ENCODE measurements around the gene PTCH1.

PTCH1 gene

DNA sequence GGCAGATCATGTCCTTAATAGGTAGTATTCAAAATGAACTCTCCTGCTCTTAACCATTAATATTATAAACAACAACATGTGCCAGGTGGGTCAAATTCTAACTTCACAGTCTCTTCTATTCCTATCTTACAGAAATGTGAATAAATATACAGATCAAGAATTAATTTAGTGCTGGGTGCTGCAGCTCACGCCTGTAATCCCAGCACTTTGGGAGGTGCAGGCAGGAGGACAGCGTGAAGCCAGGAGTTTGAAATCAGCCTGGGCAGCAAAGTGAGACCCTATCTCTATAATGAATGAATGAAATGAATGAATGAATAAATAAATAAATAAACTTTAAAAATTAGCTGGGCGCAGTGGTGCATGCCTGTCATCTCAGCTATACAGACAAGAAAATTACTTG lies 34.1 kb downstream of the PTCH1 start:
- Histone ChIP-seq H3K27me3 (ENCODE audit: control insufficient read depth, insufficient read depth, low read length) (no peaks in the 10 kb centered on the region), H3K4me1 (ENCODE audit: control insufficient read depth, insufficient read depth, low read length) (peaks cover 51% of the 10 kb centered on the region), H3K9ac (ENCODE audit: low read length) (no peak overlapping the region), H3K36me3 (ENCODE audit: control insufficient read depth, insufficient read depth, low read length) (peaks cover 48% of the 10 kb centered on the region), H3K4me3 (ENCODE audit: low read depth, low read length) (no peak overlapping the region), H3K27ac (ENCODE audit: low read depth, low read length) (no peak overlapping the region), H3K9me3 (ENCODE audit: control insufficient read depth, insufficient read depth, low read depth, low read length) (no peaks in the 10 kb centered on the region)

DNA sequence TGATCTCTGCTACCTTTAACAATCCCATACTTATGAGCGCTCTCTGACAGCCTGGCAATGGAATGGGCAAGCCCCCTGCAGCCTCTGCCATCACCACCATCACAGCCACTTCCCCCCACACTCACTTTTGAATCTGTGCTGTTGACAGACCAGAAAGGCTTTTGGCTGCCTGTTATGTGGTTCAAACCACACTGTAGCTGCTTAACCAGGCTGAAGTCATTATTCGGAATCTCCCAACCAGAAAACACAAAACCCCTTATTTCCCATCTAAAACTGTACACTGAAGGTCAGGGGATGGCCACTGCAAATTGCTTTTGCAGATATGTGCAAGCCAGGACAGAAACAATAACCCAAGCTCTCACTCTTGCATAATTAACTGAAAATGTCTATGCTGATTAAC lies 35.8 kb downstream of the PTCH1 start:
- Histone ChIP-seq H3K4me3 (ENCODE audit: low read depth, low read length) (no peak overlapping the region), H3K9me3 (ENCODE audit: control insufficient read depth, insufficient read depth, low read depth, low read length) (no peaks in the 10 kb centered on the region), H3K27me3 (ENCODE audit: control insufficient read depth, insufficient read depth, low read length) (no peaks in the 10 kb centered on the region), H3K4me1 (ENCODE audit: control insufficient read depth, insufficient read depth, low read length) (peaks cover 54% of the 10 kb centered on the region), H3K36me3 (ENCODE audit: control insufficient read depth, insufficient read depth, low read length) (peaks cover 62% of the 10 kb centered on the region), H3K9ac (ENCODE audit: low read length) (peak overlapping the region; percentile 7), H3K27ac (ENCODE audit: low read depth, low read length) (peak overlapping the region; percentile 51; the same call in 1 of the 2 replicates)

DNA sequence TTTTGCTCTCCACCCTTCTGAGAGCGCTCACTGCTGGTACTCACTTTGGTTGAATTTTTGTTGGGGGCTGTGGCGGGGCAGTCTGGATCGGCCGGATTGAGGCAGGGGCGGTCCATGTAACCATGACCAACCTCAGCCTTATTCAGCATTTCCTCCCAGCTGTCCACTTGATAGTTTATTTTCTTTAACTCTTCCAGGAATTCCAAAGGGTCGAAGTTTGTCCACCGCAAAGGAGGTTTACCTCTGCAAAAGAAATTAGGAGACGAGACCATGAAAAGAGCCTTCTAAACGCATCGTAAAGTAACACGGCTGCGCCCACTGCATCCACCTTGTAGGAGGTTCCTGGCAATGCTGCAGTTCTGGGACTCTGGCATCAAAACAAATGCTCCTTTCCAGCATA lies 36.4 kb downstream of the PTCH1 start:
- Histone ChIP-seq H3K4me1 (ENCODE audit: control insufficient read depth, insufficient read depth, low read length) (peaks cover 54% of the 10 kb centered on the region), H3K27ac (ENCODE audit: low read depth, low read length) (no peak overlapping the region), H3K36me3 (ENCODE audit: control insufficient read depth, insufficient read depth, low read length) (peaks cover 65% of the 10 kb centered on the region), H3K9me3 (ENCODE audit: control insufficient read depth, insufficient read depth, low read depth, low read length) (no peaks in the 10 kb centered on the region), H3K27me3 (ENCODE audit: control insufficient read depth, insufficient read depth, low read length) (no peaks in the 10 kb centered on the region), H3K4me3 (ENCODE audit: low read depth, low read length) (no peak overlapping the region), H3K9ac (ENCODE audit: low read length) (no peak overlapping the region)

DNA sequence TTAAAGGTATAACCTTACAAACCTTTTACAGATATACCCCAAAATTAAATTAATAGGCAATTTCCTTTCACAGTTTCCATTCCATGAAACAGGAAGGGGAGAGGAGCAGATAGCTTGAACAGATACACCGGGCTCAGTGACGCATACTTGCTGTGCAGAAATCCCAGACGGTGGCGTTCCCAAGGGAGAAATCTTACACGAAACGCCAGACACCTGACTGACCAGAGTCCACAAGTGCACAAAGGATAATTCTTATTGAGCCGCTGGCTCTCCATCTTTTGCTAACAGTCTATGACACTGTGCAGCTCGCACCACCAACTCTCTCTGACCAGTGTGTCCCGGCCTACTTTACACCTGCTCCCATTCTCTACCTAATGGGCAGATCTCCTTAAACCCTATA lies 37.4 kb downstream of the PTCH1 start:
- H3K4me1 ChIP-seq (ENCODE audit: control insufficient read depth, insufficient read depth, low read length), result peaks cover 52% of the 10 kb centered on the region
- no peaks in the 10 kb centered on the region for H3K27me3 ChIP-seq (ENCODE audit: control insufficient read depth, insufficient read depth, low read length)
- H3K9ac ChIP-seq (ENCODE audit: low read length), result no peak overlapping the region
- H3K9me3 ChIP-seq (ENCODE audit: control insufficient read depth, insufficient read depth, low read depth, low read length), result no peaks in the 10 kb centered on the region
- no peak overlapping the region for H3K27ac ChIP-seq (ENCODE audit: low read depth, low read length)
- peaks cover 72% of the 10 kb centered on the region for H3K36me3 ChIP-seq (ENCODE audit: control insufficient read depth, insufficient read depth, low read length)
- no peak overlapping the region for H3K4me3 ChIP-seq (ENCODE audit: low read depth, low read length)

DNA sequence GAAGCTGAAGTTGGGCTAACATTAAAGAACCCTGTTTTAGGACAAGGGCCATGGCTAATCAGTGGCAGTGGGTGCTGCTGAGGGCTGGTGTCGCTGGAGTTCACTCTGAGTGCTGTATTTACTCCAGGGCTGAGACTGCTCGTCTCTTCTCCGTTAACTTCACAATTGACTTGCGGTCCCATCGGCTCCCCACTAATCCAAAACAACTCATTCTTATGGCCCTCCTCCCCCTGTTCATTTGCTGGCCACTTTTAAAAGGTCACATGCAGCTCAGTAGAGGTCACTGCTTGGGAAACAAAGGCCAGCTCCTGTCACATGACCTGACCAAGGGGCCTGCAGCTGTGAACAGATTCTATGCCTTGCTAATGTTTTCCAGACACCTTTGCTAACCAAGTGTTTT lies 38.4 kb downstream of the PTCH1 start:
- Histone ChIP-seq H3K4me3 (ENCODE audit: low read depth, low read length) (no peak overlapping the region), H3K36me3 (ENCODE audit: control insufficient read depth, insufficient read depth, low read length) (peaks cover 73% of the 10 kb centered on the region), H3K27me3 (ENCODE audit: control insufficient read depth, insufficient read depth, low read length) (no peaks in the 10 kb centered on the region), H3K27ac (ENCODE audit: low read depth, low read length) (0 out of 2 replicates have a peak overlapping the region, but pooled peaks have one; percentile 15), H3K9me3 (ENCODE audit: control insufficient read depth, insufficient read depth, low read depth, low read length) (no peaks in the 10 kb centered on the region), H3K9ac (ENCODE audit: low read length) (no peak overlapping the region), H3K4me1 (ENCODE audit: control insufficient read depth, insufficient read depth, low read length) (peaks cover 43% of the 10 kb centered on the region)

DNA sequence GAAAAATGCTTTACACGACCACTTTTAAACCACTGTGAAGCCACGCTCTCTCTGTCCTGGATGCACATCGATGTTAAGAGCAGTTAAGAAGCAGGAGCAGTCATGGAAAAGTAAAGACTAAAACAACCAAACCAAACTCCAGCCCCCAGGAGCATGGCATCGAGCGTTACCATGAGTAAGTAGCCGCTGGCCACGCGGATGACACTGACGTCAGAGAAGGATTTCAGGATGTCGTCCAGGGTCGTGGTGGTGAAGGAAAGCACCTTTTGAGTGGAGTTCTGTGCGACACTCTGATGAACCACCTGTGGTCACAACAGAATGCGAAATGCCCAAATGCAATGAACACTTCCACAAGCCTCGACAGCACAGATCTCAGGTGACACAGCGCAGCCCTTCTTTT lies 38.9 kb downstream of the PTCH1 start:
- Histone ChIP-seq H3K4me1 (ENCODE audit: control insufficient read depth, insufficient read depth, low read length) (peaks cover 41% of the 10 kb centered on the region), H3K9ac (ENCODE audit: low read length) (no peak overlapping the region), H3K27ac (ENCODE audit: low read depth, low read length) (no peak overlapping the region), H3K9me3 (ENCODE audit: control insufficient read depth, insufficient read depth, low read depth, low read length) (no peaks in the 10 kb centered on the region), H3K27me3 (ENCODE audit: control insufficient read depth, insufficient read depth, low read length) (no peaks in the 10 kb centered on the region), H3K4me3 (ENCODE audit: low read depth, low read length) (no peak overlapping the region), H3K36me3 (ENCODE audit: control insufficient read depth, insufficient read depth, low read length) (peaks cover 77% of the 10 kb centered on the region)

DNA sequence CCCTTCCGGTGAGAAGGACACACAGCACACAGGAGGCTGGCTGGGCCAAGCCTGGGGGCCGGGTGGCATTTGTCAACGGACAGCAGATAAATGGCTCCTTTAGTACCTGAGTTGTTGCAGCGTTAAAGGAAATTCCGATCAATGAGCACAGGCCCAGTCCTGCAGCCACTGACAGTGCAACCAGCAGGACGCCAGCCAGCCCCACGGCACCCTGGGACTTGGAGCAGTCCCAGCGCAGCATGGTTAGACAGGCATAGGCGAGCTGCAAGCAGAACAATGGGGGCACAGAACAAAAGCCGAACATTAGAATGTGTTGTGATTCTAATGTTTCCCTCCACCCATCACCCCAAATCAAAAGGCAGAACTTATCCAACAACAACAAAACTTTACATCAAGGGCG lies 39.3 kb downstream of the PTCH1 start:
- Histone ChIP-seq H3K9me3 (ENCODE audit: control insufficient read depth, insufficient read depth, low read depth, low read length) (no peaks in the 10 kb centered on the region), H3K27me3 (ENCODE audit: control insufficient read depth, insufficient read depth, low read length) (no peaks in the 10 kb centered on the region), H3K9ac (ENCODE audit: low read length) (no peak overlapping the region), H3K4me3 (ENCODE audit: low read depth, low read length) (no peak overlapping the region), H3K4me1 (ENCODE audit: control insufficient read depth, insufficient read depth, low read length) (peaks cover 37% of the 10 kb centered on the region), H3K36me3 (ENCODE audit: control insufficient read depth, insufficient read depth, low read length) (peaks cover 82% of the 10 kb centered on the region), H3K27ac (ENCODE audit: low read depth, low read length) (no peak overlapping the region)

DNA sequence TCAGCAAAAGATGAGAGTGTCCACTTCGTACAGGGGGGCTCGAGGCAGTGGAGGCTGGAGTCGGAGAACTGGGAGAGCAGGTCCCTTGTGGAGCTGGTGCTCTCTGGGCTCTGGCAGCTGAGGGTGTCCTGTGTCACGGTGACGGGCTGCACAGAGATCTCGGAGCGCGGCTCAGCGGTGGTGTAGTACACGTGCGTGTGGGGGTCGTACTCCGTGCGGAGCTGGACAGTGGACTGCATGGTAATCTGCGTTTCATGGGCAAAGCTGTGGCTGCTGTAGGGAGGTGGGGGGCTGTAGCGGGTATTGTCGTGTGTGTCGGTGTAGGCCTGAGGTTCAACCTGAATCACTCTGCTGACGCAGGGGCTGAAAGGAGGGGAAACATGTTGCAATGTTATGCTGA lies 48.0 kb downstream of the PTCH1 start:
- Histone ChIP-seq H3K9me3 (ENCODE audit: control insufficient read depth, insufficient read depth, low read depth, low read length) (no peaks in the 10 kb centered on the region), H3K4me1 (ENCODE audit: control insufficient read depth, insufficient read depth, low read length) (peaks cover 3% of the 10 kb centered on the region), H3K36me3 (ENCODE audit: control insufficient read depth, insufficient read depth, low read length) (peaks cover 92% of the 10 kb centered on the region), H3K4me3 (ENCODE audit: low read depth, low read length) (no peak overlapping the region), H3K9ac (ENCODE audit: low read length) (no peak overlapping the region), H3K27ac (ENCODE audit: low read depth, low read length) (no peak overlapping the region), H3K27me3 (ENCODE audit: control insufficient read depth, insufficient read depth, low read length) (no peaks in the 10 kb centered on the region)

DNA sequence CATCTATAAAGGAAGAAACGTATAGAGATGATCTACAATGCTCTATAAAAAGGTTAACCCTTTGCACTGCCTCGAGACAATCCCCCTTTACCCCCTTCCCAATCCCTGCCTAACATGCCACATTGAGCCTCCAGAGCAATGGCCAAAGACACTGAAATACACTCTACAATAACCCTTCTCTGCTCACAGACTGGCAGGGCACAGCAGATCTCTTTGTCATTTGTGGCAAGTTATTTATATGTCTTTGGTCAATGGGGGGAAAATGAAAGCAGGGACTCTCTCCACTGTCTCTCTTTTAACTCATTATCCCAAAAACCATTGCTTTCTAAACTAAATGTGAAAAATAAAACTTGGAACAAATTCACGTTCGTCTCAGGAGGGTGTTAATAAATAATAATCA lies 51.7 kb downstream of the PTCH1 start:
- H3K9ac ChIP-seq (ENCODE audit: low read length), result no peak overlapping the region
- peaks cover 89% of the 10 kb centered on the region for H3K36me3 ChIP-seq (ENCODE audit: control insufficient read depth, insufficient read depth, low read length)
- H3K27ac ChIP-seq (ENCODE audit: low read depth, low read length), result no peak overlapping the region
- no peak overlapping the region for H3K4me3 ChIP-seq (ENCODE audit: low read depth, low read length)
- H3K4me1 ChIP-seq (ENCODE audit: control insufficient read depth, insufficient read depth, low read length), result peaks cover 25% of the 10 kb centered on the region
- H3K27me3 ChIP-seq (ENCODE audit: control insufficient read depth, insufficient read depth, low read length), result no peaks in the 10 kb centered on the region
- H3K9me3 ChIP-seq (ENCODE audit: control insufficient read depth, insufficient read depth, low read depth, low read length), result no peaks in the 10 kb centered on the region

DNA sequence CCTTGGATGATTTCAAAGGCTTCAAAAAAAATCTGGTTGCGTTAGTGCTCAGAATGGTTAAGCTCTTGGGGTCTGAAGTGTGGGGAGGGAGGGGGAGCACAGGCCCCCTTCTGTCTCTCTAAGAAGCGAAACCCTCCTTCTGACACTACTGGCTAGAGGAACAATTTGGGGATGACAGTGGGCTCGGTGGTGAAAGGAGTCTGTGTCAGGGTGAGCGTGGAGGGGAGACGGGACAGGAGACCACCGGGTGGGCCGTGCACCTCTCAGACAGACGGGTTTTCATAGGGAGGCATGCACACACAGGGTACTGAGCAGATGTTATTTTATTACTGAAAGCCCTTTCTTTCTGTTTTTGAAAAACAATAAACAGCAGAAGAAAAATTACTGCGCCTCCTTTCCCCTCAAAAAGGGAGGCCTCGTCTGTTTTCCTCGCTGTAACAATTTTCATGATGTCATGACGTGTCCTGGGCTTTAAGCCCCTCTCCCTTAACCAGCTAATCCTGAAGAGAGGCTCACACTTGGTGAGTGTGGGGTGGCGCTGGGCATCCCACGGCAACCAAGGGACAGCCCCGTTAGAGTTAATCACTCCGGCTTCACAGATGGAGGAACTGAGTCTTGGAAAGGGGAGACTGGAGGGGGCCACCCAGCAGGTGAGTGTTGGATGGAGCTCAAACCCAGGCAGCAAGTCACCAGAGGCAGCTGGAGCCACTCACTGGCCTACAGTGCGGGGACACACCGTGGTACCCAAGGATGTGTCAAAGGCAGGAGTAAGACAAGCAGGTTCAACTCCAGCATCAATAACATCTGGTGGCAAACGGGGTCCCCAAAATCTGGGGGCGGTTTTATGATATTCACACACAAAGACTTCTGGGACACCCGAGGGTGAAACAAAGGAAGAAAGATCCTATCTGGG lies 53.4 kb downstream of the PTCH1 start:
- H3K27ac ChIP-seq (ENCODE audit: low read depth, low read length), result no peak overlapping the region
- peaks cover 89% of the 10 kb centered on the region for H3K36me3 ChIP-seq (ENCODE audit: control insufficient read depth, insufficient read depth, low read length)
- no peaks in the 10 kb centered on the region for H3K9me3 ChIP-seq (ENCODE audit: control insufficient read depth, insufficient read depth, low read depth, low read length)
- H3K4me1 ChIP-seq (ENCODE audit: control insufficient read depth, insufficient read depth, low read length), result peaks cover 30% of the 10 kb centered on the region
- H3K9ac ChIP-seq (ENCODE audit: low read length), result no peak overlapping the region
- no peaks in the 10 kb centered on the region for H3K27me3 ChIP-seq (ENCODE audit: control insufficient read depth, insufficient read depth, low read length)
- H3K4me3 ChIP-seq (ENCODE audit: low read depth, low read length), result no peak overlapping the region

DNA sequence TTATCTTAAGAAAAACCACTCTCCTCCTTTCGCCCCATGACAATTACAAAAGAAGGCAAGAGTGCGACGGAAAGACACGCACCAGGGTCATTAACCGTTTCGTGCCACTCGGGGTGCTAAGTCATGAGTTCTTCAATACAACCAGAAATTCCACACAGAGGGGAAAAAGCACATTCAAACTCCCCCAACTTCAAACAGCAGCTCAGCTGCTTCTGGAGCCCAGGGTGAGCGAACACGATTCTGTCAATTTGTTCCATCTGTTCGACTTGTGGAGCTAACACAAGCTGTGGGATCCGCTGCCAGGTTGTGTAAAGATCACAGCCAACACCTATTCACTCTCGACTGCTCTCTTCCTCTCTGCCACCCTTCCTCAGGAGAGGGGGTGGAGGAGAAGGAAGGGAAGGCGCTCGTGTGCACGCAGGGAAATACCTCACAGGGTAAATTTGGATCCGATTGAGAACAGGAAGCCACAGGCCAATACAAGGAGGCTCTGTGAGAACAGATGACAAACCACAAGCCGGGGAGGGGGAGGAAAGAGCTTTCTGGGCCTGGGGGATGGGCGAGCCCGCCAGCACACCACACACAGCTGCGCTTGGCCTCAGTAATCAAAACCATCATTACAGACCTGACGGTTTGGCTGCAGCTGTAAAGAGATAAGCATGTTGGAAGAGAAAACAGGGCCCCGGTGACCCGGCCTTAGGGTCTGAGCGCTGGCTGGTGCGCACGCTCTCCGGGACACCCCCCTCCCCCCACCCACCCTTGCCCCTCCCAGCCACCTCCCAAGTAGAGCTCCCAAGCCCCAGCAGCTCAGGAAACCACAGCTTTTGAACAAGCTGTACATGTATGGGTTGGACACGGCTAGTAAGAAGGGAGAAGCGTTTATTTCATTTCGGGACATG lies 54.3 kb downstream of the PTCH1 start:
- H3K27me3 ChIP-seq (ENCODE audit: control insufficient read depth, insufficient read depth, low read length), result no peaks in the 10 kb centered on the region
- H3K9ac ChIP-seq (ENCODE audit: low read length), result peak overlapping the region; percentile 15
- peaks cover 90% of the 10 kb centered on the region for H3K36me3 ChIP-seq (ENCODE audit: control insufficient read depth, insufficient read depth, low read length)
- peak overlapping the region; percentile 2; the same call in 1 of the 2 replicates for H3K4me3 ChIP-seq (ENCODE audit: low read depth, low read length)
- no peaks in the 10 kb centered on the region for H3K9me3 ChIP-seq (ENCODE audit: control insufficient read depth, insufficient read depth, low read depth, low read length)
- peak overlapping the region; percentile 2; the same call in 1 of the 2 replicates for H3K27ac ChIP-seq (ENCODE audit: low read depth, low read length)
- H3K4me1 ChIP-seq (ENCODE audit: control insufficient read depth, insufficient read depth, low read length), result peaks cover 30% of the 10 kb centered on the region

All from HUES6 (cell line).